Measurements from ENCODE around the gene PTPN14.
"Not testable (repeated sequence)": the region's sequence is repeated elsewhere in the genome, so short reads cannot be mapped to it uniquely, and the experiment has no call there.

Gene PTPN14

GRCh38 chr1:214422137-214422671 lies 129.2 kb downstream of the PTPN14 start:
- no peak for DNase-seq

- DNase-seq, result no peak
Measured at GRCh38 chr1:214420833-214421232, 130.6 kb downstream of the PTPN14 start.

- no peak for DNase-seq
Measured at GRCh38 chr1:214420341-214420740, 131.1 kb downstream of the PTPN14 start.

GRCh38 chr1:214419650-214420049 lies 131.8 kb downstream of the PTPN14 start:
- no peak for DNase-seq

- DNase-seq, result no peak
Measured at GRCh38 chr1:214418391-214418790, 133.0 kb downstream of the PTPN14 start.

- no peak for DNase-seq
Measured at GRCh38 chr1:214417545-214418210, 133.7 kb downstream of the PTPN14 start.

GRCh38 chr1:214416858-214417257 lies 134.5 kb downstream of the PTPN14 start:
- DNase-seq, result no peak

GRCh38 chr1:214416417-214416816 lies 135.0 kb downstream of the PTPN14 start:
- DNase-seq, result no peak

- DNase-seq, result no peak
Measured at GRCh38 chr1:214415131-214415530, 136.3 kb downstream of the PTPN14 start.

GRCh38 chr1:214414691-214415090 lies 136.7 kb downstream of the PTPN14 start:
- DNase-seq, result no peak

GRCh38 chr1:214413315-214413714 lies 138.1 kb downstream of the PTPN14 start:
- no peak for DNase-seq

- DNase-seq, result no peak
Measured at GRCh38 chr1:214404571-214405213, 146.7 kb downstream of the PTPN14 start.

GRCh38 chr1:214404154-214404553 lies 147.2 kb downstream of the PTPN14 start:
- no peak for DNase-seq

- DNase-seq, result no peak
Measured at GRCh38 chr1:214403431-214403830, 148.0 kb downstream of the PTPN14 start.

- DNase-seq, result no peak
Measured at GRCh38 chr1:214402613-214403083, 148.8 kb downstream of the PTPN14 start.

GRCh38 chr1:214401666-214402065 lies 149.7 kb downstream of the PTPN14 start:
- DNase-seq, result no peak

GRCh38 chr1:214400131-214400530 lies 151.3 kb downstream of the PTPN14 start:
- no peak for DNase-seq

- no peak for DNase-seq
Measured at GRCh38 chr1:214398490-214398889, 152.9 kb downstream of the PTPN14 start.

GRCh38 chr1:214397497-214397896 lies 153.9 kb downstream of the PTPN14 start:
- no peak for DNase-seq

GRCh38 chr1:214396330-214396729 lies 155.1 kb downstream of the PTPN14 start:
- no peak for DNase-seq

GRCh38 chr1:214394569-214394968 lies 156.8 kb downstream of the PTPN14 start:
- not testable (repeated sequence) for DNase-seq

GRCh38 chr1:214393086-214393485 lies 158.3 kb downstream of the PTPN14 start:
- DNase-seq, result no peak

- DNase-seq, result no peak
Measured at GRCh38 chr1:214391873-214392645, 159.3 kb downstream of the PTPN14 start.

GRCh38 chr1:214389734-214390133 lies 161.7 kb downstream of the PTPN14 start:
- DNase-seq, result no peak
